GM15510 (cell line): Measurements from ENCODE around the gene HOXA5.

Experiments used
- POLR2A ChIP-seq: IDR thresholded peaks from 3 replicates; pipeline ENCODE4 v1.6.1; 2011; ENCODE audit warnings: borderline replicate concordance; ENCODE audit not compliant: insufficient read length; ENCODE audit errors: extremely low read depth

Gene HOXA5

GRCh38 chr7:27175626-27176523 lies 32.4 kb upstream of the HOXA5 start:
- no peak for TF ChIP-seq POLR2A

GRCh38 chr7:27174874-27175625 lies 31.6 kb upstream of the HOXA5 start:
- no peak for TF ChIP-seq POLR2A

- TF ChIP-seq POLR2A: no peak
Measured at GRCh38 chr7:27173956-27174873, 30.7 kb upstream of the HOXA5 start, which contains the start of gene HOXA10. TSS of gene HOXA10 (minus strand) at chr7:27174320. CDS start at chr7:27174306, 14 bp downstream.

GRCh38 chr7:27173511-27173955 lies 30.1 kb upstream of the HOXA5 start:
- no peak for TF ChIP-seq POLR2A

GRCh38 chr7:27172823-27173510 lies 29.5 kb upstream of the HOXA5 start:
- no peak for TF ChIP-seq POLR2A

- TF ChIP-seq POLR2A: no peak
Measured at GRCh38 chr7:27172315-27172774, 28.9 kb upstream of the HOXA5 start.

- TF ChIP-seq POLR2A: no peak
Measured at GRCh38 chr7:27171637-27172314, 28.3 kb upstream of the HOXA5 start.

- TF ChIP-seq POLR2A: no peak
Measured at GRCh38 chr7:27171325-27171636, 27.8 kb upstream of the HOXA5 start.

GRCh38 chr7:27170426-27171324 lies 27.2 kb upstream of the HOXA5 start:
- TF ChIP-seq POLR2A: no peak

GRCh38 chr7:27169658-27170425 lies 26.4 kb upstream of the HOXA5 start:
- no peak for TF ChIP-seq POLR2A

GRCh38 chr7:27168265-27168947 lies 24.9 kb upstream of the HOXA5 start:
- no peak for TF ChIP-seq POLR2A

GRCh38 chr7:27167916-27168264 lies 24.4 kb upstream of the HOXA5 start:
- TF ChIP-seq POLR2A: no peak
